Neutrophil (primary cell): ENCODE measurements around the gene DEPDC1B.

Source experiments
- H3K27ac ChIP-seq: fragments of 200-600 bp; sonication (generic); 2 replicates; pipeline ENCODE4 v1.5.1; 2016; ENCODE audit warnings: mild to moderate bottlenecking, moderate library complexity
- H3K27me3 ChIP-seq: fragments of 200-600 bp; sonication (generic); 2 replicates; pipeline ENCODE4 v1.6.0; 2016; ENCODE audit warnings: mild to moderate bottlenecking
- H3K36me3 ChIP-seq: fragments of 200-600 bp; sonication (generic); 2 replicates; pipeline ENCODE4 v1.5.1; 2017
- H3K4me1 ChIP-seq, 2 experiments: fragments of 200-600 bp in 1 of 2; sonication (generic) in 1 of 2; 1 replicate in 1 of 2; 2 replicates in 1 of 2; pipeline versions ENCODE4 v1.5.1 to v1.6.1; 2013 to 2016; ENCODE audit warnings: low read depth in 1 of 2, low read length in 1 of 2, mild to moderate bottlenecking in 1 of 2, moderate library complexity in 1 of 2; ENCODE audit not compliant: control insufficient read depth in 1 of 2, insufficient read depth in 1 of 2
- H3K4me3 ChIP-seq, 2 experiments: fragments of 200-600 bp in 1 of 2; sonication (generic) in 1 of 2; 1 replicate in 1 of 2; 2 replicates in 1 of 2; pipeline ENCODE4 v1.5.1; 2013 to 2016; ENCODE audit warnings: low read depth in 1 of 2, low read length in 1 of 2, mild to moderate bottlenecking in 1 of 2, moderate library complexity in 1 of 2
- H3K9me3 ChIP-seq: fragments of 200-600 bp; sonication (generic); 2 replicates; pipeline ENCODE4 v1.5.1; 2016
- CTCF ChIP-seq: fragments of 200-600 bp; sonication (generic); IDR thresholded peaks from 2 replicates; pipeline ENCODE4 v1.5.1; 2016; ENCODE audit warnings: antibody characterized with exemption

Gene DEPDC1B

GRCh38 chr5:60638300-60638699 is 61.7 kb downstream of the DEPDC1B start:
- Histone ChIP-seq H3K9me3 (no peaks in the 10 kb centered on the region), H3K4me1 (no peaks in the 10 kb centered on the region), H3K27ac (no peak overlapping the region), H3K4me3 (no peak overlapping the region), H3K27me3 (no peaks in the 10 kb centered on the region), H3K36me3 (peaks cover 27% of the 10 kb centered on the region)
- TF ChIP-seq CTCF = no peak

GRCh38 chr5:60636644-60637043 is 63.3 kb downstream of the DEPDC1B start:
- TF ChIP-seq CTCF = no peak
- Histone ChIP-seq H3K9me3 (no peaks in the 10 kb centered on the region), H3K4me1 (no peaks in the 10 kb centered on the region), H3K4me3 (no peak overlapping the region), H3K36me3 (peaks cover 30% of the 10 kb centered on the region), H3K27me3 (no peaks in the 10 kb centered on the region), H3K27ac (no peak overlapping the region)

- Histone ChIP-seq H3K36me3 (peaks cover 32% of the 10 kb centered on the region), H3K9me3 (no peaks in the 10 kb centered on the region), H3K27me3 (no peaks in the 10 kb centered on the region), H3K4me3 (no peak overlapping the region), H3K27ac (no peak overlapping the region), H3K4me1 (no peaks in the 10 kb centered on the region)
- TF ChIP-seq CTCF = no peak
Measured at GRCh38 chr5:60636001-60636400, 64.0 kb downstream of the DEPDC1B start.

- no peaks in the 10 kb centered on the region for H3K9me3 ChIP-seq
- no peaks in the 10 kb centered on the region for H3K4me1 ChIP-seq
- H3K4me3 ChIP-seq = no peak overlapping the region
- H3K27me3 ChIP-seq = no peaks in the 10 kb centered on the region
- TF ChIP-seq CTCF = no peak
- no peak overlapping the region for H3K27ac ChIP-seq
- H3K36me3 ChIP-seq = peaks cover 34% of the 10 kb centered on the region
Measured at GRCh38 chr5:60634051-60634450, 65.9 kb downstream of the DEPDC1B start.

- Histone ChIP-seq H3K27ac (no peak overlapping the region), H3K4me3 (no peak overlapping the region), H3K36me3 (peaks cover 32% of the 10 kb centered on the region), H3K4me1 (no peaks in the 10 kb centered on the region), H3K9me3 (no peaks in the 10 kb centered on the region), H3K27me3 (no peaks in the 10 kb centered on the region)
- TF ChIP-seq CTCF = no peak
Measured at GRCh38 chr5:60633341-60633740, 66.6 kb downstream of the DEPDC1B start.

DNA sequence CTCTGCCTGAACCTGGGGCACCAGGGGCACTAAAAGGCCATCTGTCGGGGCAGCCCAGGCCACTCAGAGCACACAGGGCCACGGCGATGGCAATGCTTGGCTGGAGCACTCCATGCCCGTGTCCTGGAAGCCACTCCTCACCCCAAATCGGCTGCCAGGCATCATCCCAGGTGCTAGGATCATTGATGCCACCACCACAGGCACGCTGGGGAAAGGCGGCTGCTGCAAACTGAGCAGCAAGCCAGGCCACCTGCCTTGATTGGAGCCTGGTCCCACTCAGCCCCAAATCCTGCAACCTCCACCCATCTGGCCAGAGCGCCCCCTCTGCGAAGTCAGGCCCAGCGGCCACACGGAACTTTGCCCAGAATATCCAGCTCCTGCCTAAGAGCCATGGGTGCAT is 67.8 kb downstream of the DEPDC1B start:
- Histone ChIP-seq H3K4me3 (no peak overlapping the region), H3K27ac (no peak overlapping the region), H3K4me1 (no peaks in the 10 kb centered on the region), H3K9me3 (no peaks in the 10 kb centered on the region), H3K36me3 (peaks cover 27% of the 10 kb centered on the region), H3K27me3 (no peaks in the 10 kb centered on the region)
- no peak for TF ChIP-seq CTCF
